ENCODE data around the gene LRRC4C. TPM values are rescaled to one million over a fixed set of nuclear protein-coding genes. Genes with fewer than 3 reads are reported as not detected.

The LRRC4C gene
- total RNA-seq, 2 experiments from 2014 or later, result not detected

- TF ChIP-seq CTCF (IDR thresholded peaks at IDR 0.05), result no peak
- ATAC-seq (ENCODE audit: poor library complexity), result no peak
- H3K36me3 ChIP-seq (ENCODE audit: insufficient read depth, low read length), result no peaks in the 10 kb centered on the region
- no peak overlapping the region for H3K27ac ChIP-seq (ENCODE audit: low read depth in 1 of 2, low read length in 2 of 2)
- Mint-ChIP-seq H3K36me3 (ENCODE audit: low read depth) (no peaks in the 10 kb centered on the region), H3K9me3 (peaks cover 22% of the 10 kb centered on the region), H3K4me1 (ENCODE audit: low read depth) (no peaks in the 10 kb centered on the region), H3K27ac (no peak overlapping the region), H3K4me3 (no peak overlapping the region), H3K27me3 (no peaks in the 10 kb centered on the region)
- ChIA-PET CTCF (no interaction called here), POLR2A (no interaction called here)
- H3K9me3 ChIP-seq (ENCODE audit: control insufficient read depth in 1 of 2, insufficient read depth in 1 of 2, low read length in 2 of 2), result peaks cover 0 to 8% of the 10 kb centered on the region in 2 experiments
- no peak for DNase-seq
- intact Hi-C loops (cut with DNase I, micrococcal nuclease), result no loop called here
- no peaks in the 10 kb centered on the region for H3K4me1 ChIP-seq (ENCODE audit: insufficient read depth, low read length)
- no peaks in the 10 kb centered on the region for H3K27me3 ChIP-seq (ENCODE audit: control insufficient read depth in 1 of 2, insufficient read depth in 2 of 2, low read length in 2 of 2)
- no peak overlapping the region for H3K4me3 ChIP-seq (ENCODE audit: low read length)
Observed at GRCh38 chr11:40987776-40988435, 471.5 kb downstream of the LRRC4C start.

- CTCF ChIA-PET, result no interaction called here
- no peak for ATAC-seq (ENCODE audit: poor library complexity)
- H3K27ac ChIP-seq (ENCODE audit: low read depth in 1 of 2, low read length in 2 of 2), result no peak overlapping the region
Observed at GRCh38 chr11:40986320-40986719, 473.1 kb downstream of the LRRC4C start.

GRCh38 chr11:40975076-40975475 is 484.4 kb downstream of the LRRC4C start:
- POLR2A ChIA-PET, result no interaction called here
- no peak overlapping the region for H3K4me3 Mint-ChIP-seq
- no peak for ATAC-seq (ENCODE audit: poor library complexity)

More at GRCh38 chr11:40986320-40986719, 473.1 kb downstream of the LRRC4C start:
- intact Hi-C loops (cut with DNase I, micrococcal nuclease), result no loop called here
- Mint-ChIP-seq H3K27me3 (no peaks in the 10 kb centered on the region), H3K27ac (no peak overlapping the region), H3K36me3 (ENCODE audit: low read depth) (no peaks in the 10 kb centered on the region), H3K4me3 (no peak overlapping the region), H3K9me3 (peaks cover 25% of the 10 kb centered on the region), H3K4me1 (ENCODE audit: low read depth) (no peaks in the 10 kb centered on the region)
- POLR2A ChIA-PET, result no interaction called here
- Histone ChIP-seq H3K4me1 (ENCODE audit: insufficient read depth, low read length) (no peaks in the 10 kb centered on the region), H3K27me3 (ENCODE audit: control insufficient read depth in 1 of 2, insufficient read depth in 2 of 2, low read length in 2 of 2) (no peaks in the 10 kb centered on the region), H3K36me3 (ENCODE audit: insufficient read depth, low read length) (no peaks in the 10 kb centered on the region), H3K9me3 (ENCODE audit: control insufficient read depth in 1 of 2, insufficient read depth in 1 of 2, low read length in 2 of 2) (peaks cover 0 to 8% of the 10 kb centered on the region in 2 experiments), H3K4me3 (ENCODE audit: low read length) (no peak overlapping the region)
- no peak for DNase-seq
- TF ChIP-seq CTCF (IDR thresholded peaks at IDR 0.05), result no peak

More at GRCh38 chr11:40975076-40975475, 484.4 kb downstream of the LRRC4C start:
- Mint-ChIP-seq H3K4me1 (ENCODE audit: low read depth) (no peaks in the 10 kb centered on the region), H3K27ac (no peak overlapping the region), H3K9me3 (peaks cover 30% of the 10 kb centered on the region), H3K36me3 (ENCODE audit: low read depth) (no peaks in the 10 kb centered on the region), H3K27me3 (no peaks in the 10 kb centered on the region)
- no peak overlapping the region for H3K27ac ChIP-seq (ENCODE audit: low read depth in 1 of 2, low read length in 2 of 2)
- CTCF ChIA-PET, result no interaction called here
- no peaks in the 10 kb centered on the region for H3K27me3 ChIP-seq (ENCODE audit: control insufficient read depth in 1 of 2, insufficient read depth in 2 of 2, low read length in 2 of 2)
- DNase-seq, result no peak
- intact Hi-C loops (cut with DNase I, micrococcal nuclease), result no loop called here
- peaks cover 0 to 8% of the 10 kb centered on the region in 2 experiments for H3K9me3 ChIP-seq (ENCODE audit: control insufficient read depth in 1 of 2, insufficient read depth in 1 of 2, low read length in 2 of 2)
- H3K4me1 ChIP-seq (ENCODE audit: insufficient read depth, low read length), result no peaks in the 10 kb centered on the region
- TF ChIP-seq CTCF (IDR thresholded peaks at IDR 0.05), result no peak
- H3K36me3 ChIP-seq (ENCODE audit: insufficient read depth, low read length), result no peaks in the 10 kb centered on the region
- no peak overlapping the region for H3K4me3 ChIP-seq (ENCODE audit: low read length)

All from CD4-positive, alpha-beta T cell (primary cell).